Activated CD4-positive, CD25-positive, alpha-beta regulatory T cell treated with anti-CD3 and anti-CD28 coated beads, Interleukin-2, amount 50 U/mL, for 16 hours (primary cell): ENCODE data around the gene LPCAT1.
A peak's percentile ranks its signal among the peaks of the same experiment; 100 is the strongest.
"Not testable (repeated sequence)": the region's sequence is repeated elsewhere in the genome, so short reads cannot be mapped to it uniquely, and the experiment has no call there.

Experiments
- DNase-seq: peaks from one replicate; pipeline ENCODE4 v3.0.0-alpha.2; 2020; ENCODE audit warnings: low read depth, low spot score

LPCAT1 gene

DNA sequence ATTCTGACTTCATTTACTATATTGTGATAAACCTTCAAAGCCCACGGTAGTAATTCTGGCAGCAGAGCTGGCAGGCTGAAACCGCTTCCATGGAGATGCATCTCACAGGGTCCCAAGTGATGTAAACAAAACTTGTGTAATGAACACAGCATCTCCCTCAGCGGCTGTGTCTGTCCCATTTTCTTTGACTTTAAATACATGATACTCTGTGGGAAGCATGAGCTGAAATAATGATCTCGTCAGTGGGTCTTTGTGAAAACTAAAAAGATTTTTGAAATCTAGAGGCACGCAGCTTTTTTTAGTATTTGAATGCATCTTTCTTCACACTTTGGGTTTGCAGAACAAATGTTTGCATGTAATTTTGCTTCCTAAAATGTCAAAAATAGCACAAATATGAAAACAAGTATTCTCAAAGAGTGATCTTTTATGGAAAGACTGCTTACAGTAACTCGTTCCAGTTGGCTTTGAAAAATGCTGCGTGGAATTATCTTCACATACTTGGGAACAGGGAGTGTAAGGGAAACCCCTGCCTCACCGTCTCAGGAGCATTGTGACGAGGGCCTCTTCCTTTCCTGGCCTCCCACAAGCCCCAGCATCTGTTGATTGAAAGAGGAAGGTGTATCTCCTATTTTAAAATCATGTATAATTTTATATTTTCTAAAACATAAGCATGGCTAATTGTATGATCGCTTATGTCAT is 18.1 kb upstream of the LPCAT1 start:
- no peak for DNase-seq

DNA sequence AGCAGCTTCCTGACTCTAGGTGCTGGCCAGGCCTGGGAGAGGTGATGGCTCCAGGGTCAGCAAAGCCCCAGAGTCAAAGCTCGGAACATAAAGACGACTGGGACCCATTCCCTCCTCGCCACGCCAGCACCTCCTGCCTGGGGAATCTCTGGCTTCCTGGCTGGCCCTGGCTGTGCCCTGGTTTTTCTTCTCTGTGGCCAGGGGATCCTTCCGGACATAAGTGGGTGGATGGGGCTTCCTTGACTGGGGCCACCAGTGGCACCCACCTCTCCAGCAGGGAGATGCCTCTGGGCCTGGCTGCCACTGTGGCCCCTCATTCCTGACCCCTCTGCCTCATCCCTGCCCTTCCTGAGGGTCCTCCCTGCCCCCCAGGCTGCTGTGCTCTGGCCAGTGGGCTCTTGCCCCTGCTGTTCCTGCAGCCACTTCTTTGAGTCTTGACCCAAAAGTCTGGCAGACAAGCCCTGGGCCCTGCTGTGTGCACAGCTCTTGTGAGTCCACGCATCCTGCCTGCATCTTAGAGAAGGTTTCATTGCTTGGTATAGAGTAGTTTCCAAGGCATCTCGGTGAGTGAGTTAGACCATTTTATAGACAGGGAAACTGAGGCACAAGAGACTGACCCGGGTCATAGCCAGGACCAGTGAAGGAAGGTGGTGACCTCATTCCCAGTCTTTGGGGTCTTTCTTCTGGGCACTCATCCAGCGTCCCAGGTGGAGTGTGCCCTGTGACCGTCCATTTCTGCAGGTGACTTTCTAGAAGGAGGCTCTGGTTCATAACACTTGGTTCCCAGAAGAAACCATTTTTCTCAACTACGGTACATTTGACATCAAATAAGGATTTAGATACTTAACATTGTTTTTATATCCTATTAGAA is 17.3 kb upstream of the LPCAT1 start:
- no peak for DNase-seq

DNA sequence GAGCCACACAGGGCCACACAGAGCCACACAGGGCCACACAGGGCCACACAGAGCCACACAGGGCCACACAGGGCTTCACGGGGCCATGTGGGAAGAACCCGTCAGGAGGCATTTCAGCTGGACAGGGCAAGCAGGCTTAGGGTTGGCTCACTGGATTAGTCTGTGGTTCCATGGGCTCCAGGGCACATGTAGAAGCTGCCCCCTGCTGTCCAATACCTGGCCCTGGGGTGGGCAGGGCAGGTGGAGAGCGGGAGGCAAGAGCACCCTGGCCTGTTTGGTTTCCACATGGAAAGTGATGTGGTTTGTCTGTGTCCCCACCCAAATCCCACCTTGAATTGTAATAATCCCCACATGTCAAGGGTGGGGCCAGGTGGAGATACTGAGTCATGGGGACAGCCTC is 16.4 kb upstream of the LPCAT1 start:
- DNase-seq, result no peak

DNA sequence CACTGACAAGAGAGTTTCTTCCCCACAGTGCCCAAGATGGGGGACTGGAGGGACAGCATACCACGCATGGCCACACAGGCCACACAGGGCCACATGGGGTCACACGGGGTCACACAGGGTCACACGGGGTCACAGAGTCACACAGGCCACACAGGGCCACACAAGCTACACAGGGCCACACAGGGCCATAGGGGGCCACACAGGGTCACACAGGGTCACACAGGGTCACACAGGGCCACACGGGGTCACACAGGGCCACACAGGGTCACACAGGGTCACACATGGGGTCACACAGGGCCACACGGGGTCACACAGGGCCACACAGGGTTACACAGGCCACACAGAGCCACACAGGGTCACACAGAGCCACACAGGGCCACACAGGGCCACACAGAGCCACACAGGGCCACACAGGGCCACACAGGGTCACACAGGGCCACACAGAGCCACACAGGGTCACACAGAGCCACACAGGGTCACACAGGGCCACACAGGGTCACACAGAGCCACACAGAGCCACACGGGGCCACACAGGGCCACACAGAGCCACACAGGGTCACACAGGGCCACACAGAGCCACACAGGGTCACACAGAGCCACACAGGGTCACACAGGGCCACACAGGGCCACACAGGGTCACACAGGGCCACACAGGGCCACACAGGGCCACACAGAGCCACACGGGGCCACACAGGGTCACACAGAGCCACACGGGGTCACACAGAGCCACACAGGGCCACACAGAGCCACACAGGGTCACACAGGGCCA is 15.8 kb upstream of the LPCAT1 start:
- not testable (repeated sequence) for DNase-seq

DNA sequence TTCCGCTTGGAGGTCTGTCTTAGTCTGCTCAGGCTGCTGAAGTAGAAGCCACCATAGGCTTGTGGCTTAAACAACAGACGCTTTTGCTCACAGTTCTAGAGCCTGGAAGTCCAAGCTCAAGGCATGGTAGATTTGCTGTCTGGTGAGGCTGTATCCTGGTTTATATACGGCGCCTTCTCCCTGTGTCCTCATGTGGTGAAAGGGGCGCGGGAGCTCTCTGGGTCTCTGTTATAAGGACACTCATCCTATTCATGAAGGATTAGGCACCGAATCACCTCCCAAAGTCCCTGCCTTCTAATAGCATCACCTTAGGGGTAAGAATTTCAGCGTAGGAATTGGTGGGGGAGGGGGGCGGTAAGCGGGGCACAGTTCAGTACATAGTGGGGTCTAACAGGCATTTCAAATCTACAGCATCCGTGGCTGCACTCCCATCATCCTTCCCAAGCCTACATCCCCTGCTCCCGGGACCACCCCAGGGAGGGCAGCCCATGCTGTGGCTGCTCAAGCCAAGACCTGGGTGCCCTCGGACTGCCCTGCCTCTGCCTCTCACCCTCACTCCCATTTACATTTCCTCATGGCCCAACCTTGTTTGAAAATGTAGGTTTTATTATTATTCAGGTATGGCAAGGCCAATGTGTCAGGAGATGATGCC is 15.1 kb upstream of the LPCAT1 start:
- no peak for DNase-seq

DNA sequence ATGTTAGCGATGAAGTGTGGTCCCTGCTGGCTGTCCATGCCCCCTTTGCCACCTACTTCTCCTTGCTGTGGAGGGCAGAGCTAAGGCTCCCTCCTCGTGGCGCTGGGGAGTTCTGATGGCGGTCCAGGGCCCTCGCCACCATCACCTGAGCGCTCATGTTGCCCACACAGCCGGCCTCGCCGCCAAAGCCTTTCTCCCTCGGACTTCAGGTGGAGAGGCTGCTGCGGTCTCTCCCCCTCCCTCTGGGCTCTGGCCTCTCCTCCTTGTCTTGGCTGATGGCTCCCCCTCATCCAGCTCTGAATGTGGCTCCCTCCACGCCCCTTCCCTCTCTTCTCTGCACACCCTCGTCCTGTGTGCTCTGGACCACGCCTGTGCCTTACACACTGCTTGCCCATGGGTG is 14.5 kb upstream of the LPCAT1 start:
- DNase-seq, result no peak

DNA sequence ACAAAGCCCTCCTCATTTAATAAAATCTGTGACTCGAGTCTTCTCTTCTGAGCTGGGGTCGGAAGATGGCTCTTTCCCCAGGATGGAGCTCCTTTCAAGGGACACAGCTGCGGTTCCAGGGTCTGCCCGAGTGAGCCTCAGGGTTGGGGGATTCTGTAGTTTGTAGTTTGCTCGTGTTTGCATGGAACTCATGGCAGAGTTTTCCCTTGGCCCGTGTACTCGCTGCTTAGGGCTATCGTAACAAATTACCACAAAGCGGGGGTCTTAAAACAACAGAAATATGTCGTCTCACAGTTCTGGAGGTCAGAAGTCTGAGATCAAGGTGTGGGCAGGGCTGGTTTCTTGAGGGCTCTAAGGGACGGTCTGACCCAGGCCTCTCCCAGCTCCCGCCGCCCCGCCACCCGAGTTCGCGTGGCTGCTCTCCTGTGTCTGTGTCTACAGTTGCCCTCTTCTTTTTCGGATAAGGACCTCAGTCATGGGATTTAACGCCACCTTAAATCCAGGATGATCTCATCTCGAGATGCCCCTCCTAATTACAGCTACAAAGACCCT is 13.9 kb upstream of the LPCAT1 start:
- no peak for DNase-seq

DNA sequence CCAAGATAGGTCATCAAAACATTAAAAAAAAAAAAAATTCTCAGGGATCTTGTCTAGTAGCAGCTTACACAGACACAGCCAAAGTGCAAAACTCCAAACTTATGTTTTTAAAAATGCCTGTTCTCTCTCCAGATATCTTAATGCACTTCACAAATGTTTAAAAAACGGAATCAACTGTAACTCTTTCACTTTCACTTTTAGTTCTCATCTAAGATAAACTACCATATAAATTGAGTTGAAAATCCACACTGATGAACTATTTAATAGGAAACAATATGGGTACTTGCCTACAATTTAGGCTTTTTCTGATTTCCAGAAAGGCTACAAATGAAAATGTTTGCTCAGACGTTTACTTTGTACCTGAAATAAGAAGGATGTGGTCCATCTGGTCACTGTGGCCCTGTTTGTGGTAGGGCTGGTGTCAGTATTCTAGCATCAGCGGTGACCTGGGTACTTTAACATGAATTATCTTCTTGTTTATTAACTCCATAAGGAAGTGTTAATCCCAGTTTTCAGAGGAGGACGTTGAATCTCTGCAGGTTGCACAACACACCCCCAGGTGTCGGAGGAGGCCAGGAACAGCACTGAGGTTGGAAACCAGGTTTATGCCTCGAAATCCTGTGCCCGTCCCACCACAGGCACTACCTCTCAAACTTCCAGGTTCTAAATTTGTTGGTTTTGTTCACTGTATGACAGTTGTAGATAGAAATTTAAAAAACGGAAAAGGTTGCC is 13.3 kb upstream of the LPCAT1 start:
- no peak for DNase-seq

DNA sequence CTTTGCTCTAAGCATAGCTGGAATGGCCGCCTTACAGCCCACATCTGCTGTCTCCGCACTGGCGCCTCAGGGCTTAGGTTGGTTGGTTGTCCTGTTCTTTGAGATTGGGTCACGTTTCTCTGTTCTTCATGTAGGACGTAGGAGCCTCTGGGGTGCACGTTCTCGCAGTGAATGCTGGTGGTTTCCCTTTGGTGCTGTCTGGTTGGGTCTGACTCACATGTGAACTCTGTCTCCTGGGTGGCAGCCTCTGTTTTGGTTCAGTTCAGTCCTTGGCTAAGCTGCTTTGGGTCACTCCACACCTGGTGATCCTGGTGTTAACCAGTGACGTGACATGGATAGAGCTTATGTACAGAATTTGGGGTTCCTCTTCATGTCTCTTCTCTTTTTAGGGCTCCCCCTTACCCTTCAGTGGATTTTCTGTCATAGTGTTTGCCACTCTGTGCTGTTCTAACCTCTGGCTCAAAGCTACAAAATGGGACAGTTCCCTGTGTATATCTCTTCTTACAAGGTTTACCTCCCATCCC is 12.6 kb upstream of the LPCAT1 start:
- DNase-seq, result peak; percentile 34

DNA sequence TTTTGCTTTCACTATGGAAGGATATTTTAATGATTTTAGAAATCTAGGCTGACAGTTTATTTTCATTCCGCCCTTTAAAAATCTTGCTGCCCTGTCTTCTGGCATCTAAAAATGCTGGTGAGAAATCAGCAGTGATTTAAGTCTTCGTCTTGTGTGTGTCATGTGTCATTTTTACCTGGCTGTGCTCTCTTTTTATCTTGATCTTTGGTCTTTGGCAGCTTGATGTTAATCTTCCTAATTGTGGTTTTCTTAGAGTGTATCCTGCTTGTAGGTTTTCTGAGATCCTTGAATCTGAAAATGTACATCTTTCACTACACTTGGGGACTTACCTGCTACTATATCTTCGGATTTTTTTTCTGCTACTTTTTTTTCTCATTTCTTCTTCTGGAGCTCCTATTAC is 11.9 kb upstream of the LPCAT1 start:
- no peak for DNase-seq

DNA sequence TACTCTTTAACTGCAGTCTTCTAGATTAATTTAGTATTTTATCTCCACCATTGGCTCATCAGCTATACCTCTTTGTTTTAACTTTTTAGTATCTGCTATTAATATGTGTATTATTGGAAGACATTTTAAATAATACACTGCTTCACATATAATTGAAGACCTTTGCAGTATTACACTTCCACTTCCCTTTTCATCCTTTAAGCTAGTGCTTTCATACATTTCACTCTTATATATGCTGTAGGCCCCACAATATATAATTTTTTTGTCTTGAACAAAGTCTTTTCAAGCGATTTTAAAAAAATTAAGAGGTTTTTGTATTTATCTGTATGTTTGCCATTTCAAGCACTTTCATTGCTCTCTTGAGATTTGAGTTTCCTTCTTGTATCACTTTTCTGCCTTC is 8.6 kb upstream of the LPCAT1 start:
- no peak for DNase-seq

DNA sequence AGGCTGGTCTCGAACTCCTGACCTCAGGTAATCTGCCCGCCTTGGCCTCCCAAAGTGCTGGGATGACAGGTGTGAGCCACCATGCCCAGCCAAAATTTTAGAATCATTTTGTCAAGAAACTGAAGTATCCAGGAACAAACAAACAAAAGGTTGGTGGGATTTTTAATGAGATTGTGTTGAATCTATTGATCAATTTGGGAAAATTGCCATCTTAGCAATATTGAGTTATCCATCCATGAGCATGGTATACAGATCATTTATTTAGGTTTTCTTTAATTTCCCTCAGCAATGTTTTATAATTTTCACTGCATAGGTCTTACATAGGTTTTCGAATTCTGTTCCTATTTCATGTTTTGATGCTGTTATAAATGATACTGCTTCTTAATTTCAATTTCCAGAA is 5.7 kb upstream of the LPCAT1 start:
- DNase-seq, result no peak

DNA sequence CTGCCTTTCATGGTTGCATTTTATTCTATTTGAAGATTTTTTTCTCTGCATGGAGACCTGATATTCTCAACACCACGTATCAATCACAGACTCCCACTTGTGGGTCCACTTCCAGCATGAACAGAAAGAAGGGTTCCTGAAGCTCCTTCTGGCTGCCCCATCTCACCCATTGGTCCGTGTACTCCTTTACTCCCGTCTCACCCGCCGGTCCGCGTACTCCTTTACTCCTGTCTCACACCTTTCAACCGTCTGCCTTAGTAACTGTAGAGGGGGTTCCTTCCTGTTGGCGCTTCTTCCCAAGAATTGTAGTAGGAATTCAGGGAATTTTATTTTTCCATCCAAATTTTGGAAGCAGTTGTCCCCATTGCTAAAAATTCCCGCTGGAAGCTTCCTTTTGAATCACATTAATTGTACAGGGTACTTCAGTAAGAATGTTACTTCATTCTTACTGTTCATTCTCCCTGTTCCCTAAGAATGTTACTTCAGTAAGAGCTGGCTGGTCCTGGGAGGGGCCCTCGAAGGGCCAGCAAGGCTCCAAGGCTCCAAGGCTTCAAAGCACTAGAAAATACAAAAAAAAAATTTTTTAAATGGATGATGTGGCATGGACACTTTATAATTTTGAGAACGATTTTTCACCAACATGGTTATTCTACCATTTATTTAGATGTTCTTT is 3.9 kb upstream of the LPCAT1 start:
- no peak for DNase-seq

DNA sequence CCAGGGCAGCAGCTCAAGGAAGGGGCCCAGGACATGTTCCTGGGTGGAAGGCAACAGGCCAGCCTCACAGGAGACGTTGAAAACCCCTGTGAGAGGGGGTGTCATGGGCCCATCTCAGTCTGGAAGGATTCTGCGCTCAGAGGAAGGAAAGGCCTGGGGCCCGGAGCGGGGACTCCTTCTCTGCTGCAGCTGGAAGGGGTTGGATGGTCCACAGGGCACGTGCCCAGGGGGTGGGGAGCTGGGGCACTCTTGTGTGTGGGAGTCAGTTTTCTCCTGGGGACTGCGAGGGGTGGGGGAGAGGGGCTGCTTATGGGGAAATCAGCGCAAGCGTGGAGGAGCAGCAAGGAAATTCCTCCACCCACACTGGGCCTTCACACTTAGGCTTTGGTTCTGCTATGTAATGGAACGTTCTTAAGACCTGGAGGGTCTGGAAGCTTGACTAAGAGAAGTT is 2.9 kb upstream of the LPCAT1 start:
- DNase-seq, result no peak

DNA sequence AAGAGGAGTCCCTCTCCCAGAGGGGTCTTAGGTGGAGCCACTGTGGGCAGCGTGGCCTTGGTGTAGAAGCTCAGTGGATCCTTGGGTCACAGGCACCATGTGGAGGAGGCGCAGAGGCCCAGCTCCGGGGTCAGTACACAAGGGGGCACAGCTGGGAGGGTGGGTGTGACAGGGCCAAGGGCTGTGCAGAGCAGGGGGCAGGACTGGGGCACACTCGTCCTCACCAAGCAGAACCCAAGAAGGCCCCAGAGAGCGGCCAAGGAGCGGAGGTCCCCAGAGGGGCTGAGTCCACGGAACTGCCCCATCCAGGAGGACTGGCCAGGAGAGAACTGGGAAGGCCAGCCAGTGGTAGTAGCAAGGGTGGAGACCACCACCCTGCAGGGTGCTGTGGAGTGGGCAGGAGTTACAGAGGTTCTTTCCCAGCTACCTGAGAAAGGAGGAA is 2.5 kb upstream of the LPCAT1 start:
- no peak for DNase-seq

DNA sequence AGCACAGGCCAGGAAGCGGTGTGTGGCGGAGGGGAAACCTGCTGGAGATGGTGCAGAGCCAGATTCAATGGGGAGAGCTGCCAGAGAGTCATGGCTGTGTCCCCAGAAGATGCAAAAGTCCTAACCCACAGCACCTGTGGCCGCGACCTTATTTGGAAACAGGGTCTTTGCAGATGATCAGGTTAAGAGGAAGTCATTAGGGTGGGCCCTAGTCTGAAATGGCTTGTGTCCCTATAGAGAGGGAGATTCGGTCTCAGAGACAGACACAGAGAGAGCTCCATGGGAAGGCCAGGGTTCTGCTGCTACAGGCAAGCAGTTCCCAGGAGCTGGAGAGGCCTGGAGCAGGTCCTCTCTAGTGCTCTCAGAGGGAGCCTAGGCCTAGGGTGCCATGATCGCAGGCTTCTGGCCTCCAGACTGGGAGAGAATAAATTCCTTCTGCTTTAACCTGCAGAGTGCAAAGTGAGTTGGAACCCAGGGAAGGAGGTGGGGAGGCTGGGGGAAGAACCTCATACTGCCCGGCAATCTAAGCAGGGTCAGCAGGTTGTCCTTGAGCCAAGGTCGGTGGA is 1.9 kb upstream of the LPCAT1 start:
- no peak for DNase-seq

DNA sequence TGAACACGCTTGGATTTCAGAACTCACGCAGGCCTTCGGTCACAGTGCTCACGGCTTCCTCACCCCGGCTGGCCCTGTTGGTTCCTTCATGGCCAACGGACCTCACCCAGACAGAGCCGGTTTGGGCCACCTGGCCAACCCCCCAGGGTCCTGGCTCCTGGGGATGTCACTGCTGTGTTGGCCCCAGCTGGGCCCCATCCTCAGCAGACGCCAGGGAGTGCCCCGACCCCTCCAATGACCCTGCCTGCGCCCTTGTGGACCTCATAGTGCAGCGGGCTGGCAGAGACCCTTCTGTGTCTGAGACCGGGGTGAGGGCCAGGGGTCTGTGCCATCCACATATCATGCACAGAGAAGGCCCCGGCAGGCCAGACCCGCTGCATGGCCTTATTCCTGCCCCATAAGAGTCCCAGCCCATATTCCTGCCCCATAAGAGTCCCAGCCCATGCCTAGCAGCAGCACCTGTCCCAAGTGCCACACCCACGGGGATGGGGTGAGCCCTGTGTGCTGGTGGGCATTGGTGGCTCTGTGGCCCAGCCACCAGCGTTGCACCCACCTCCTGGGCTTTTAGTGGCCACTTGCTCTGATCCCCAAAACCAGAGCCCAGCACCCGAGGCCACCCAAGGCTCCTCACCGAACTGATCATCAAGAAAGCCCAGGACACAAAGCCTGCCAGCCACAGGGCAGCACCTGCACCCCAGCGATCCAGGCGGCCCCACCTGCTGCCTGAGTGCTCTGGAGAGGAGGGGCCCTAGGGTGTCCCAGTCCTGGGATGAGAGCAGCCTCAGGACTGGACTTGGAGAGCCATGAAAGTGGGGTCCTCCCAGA is 1.3 kb upstream of the LPCAT1 start:
- no peak for DNase-seq

DNA sequence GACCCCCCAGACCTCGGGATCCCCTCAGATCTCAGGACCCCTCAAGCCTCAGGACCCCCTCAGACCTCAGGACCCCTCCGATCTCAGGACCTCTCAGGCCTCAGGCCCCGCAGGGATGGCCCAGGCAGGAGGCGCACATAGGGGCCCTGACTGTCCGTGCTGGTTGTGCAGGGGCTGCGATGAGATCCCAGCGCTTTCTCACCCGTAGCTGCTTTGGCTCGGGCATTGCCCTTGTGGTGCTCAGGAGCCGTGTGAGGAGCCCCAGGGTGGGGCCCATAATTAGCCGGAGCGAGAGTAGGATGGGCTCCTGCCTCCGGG is 680 bp upstream of the LPCAT1 start:
- no peak for DNase-seq

DNA sequence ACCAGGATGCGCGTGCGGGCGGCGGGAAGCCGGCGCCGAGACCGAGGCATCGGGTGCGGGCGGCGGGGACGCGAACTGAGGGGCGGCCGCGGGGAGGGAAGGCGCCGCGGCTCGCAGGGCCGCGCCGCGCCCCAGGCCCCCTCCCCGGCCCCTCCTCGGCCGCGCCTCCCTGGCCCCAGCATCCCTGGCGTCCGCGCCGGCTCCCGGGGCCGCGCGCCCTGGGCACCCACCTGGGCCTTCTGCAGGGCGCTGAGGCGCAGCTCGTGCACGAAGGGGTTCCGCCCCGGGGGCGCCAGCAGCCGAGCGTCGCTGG is 324 bp downstream of the LPCAT1 start:
- no peak for DNase-seq
